ENCODE results near the gene PELI3. TPM values are rescaled to one million over a fixed set of nuclear protein-coding genes. Genes with fewer than 3 reads are reported as not detected.
"Not testable (repeated sequence)": the region's sequence is repeated elsewhere in the genome, so short reads cannot be mapped to it uniquely, and the experiment has no call there.

Gene PELI3
- total RNA-seq, 1 donor from 2014 or later = 2.3 TPM

GRCh38 chr11:66420671-66421476 is 45.8 kb upstream of the PELI3 start, which contains the start of gene NPAS4:
TSS of gene NPAS4 (plus strand) at chr11:66421035. CDS start at chr11:66421180, 145 bp downstream.
- no peaks in the 10 kb centered on the region for H3K36me3 ChIP-seq (ENCODE audit: control insufficient read depth, insufficient read depth, low read length)
- no peak for TF ChIP-seq CTCF (IDR thresholded peaks at IDR 0.05; ENCODE audit: insufficient read depth, low read length, poor library complexity, severe bottlenecking)
- no peak within 1 kb of the TSS for H3K4me3 ChIP-seq (ENCODE audit: low read depth, low read length)
- DNase-seq (ENCODE audit: low read depth) = no peak
- peaks cover 35% of the 10 kb centered on the region for H3K27me3 ChIP-seq (ENCODE audit: control insufficient read depth, insufficient read depth, low read length)

- Histone ChIP-seq H3K4me3 (ENCODE audit: low read depth, low read length) (no peak overlapping the region), H3K36me3 (ENCODE audit: control insufficient read depth, insufficient read depth, low read length) (no peaks in the 10 kb centered on the region), H3K27me3 (ENCODE audit: control insufficient read depth, insufficient read depth, low read length) (peaks cover 31% of the 10 kb centered on the region)
- TF ChIP-seq CTCF (IDR thresholded peaks at IDR 0.05; ENCODE audit: insufficient read depth, low read length, poor library complexity, severe bottlenecking) = no peak
- no peak for DNase-seq (ENCODE audit: low read depth)
Observed at GRCh38 chr11:66421492-66422205, 45.1 kb upstream of the PELI3 start.

- H3K4me3 ChIP-seq (ENCODE audit: low read depth, low read length) = no peak overlapping the region
- no peak for TF ChIP-seq CTCF (IDR thresholded peaks at IDR 0.05; ENCODE audit: insufficient read depth, low read length, poor library complexity, severe bottlenecking)
- H3K27me3 ChIP-seq (ENCODE audit: control insufficient read depth, insufficient read depth, low read length) = peaks cover 7% of the 10 kb centered on the region
- no peaks in the 10 kb centered on the region for H3K36me3 ChIP-seq (ENCODE audit: control insufficient read depth, insufficient read depth, low read length)
- no peak for DNase-seq (ENCODE audit: low read depth)
Observed at GRCh38 chr11:66426314-66426713, 40.4 kb upstream of the PELI3 start.

- Histone ChIP-seq H3K36me3 (ENCODE audit: control insufficient read depth, insufficient read depth, low read length) (no peaks in the 10 kb centered on the region), H3K4me3 (ENCODE audit: low read depth, low read length) (no peak overlapping the region), H3K27me3 (ENCODE audit: control insufficient read depth, insufficient read depth, low read length) (peaks cover 7% of the 10 kb centered on the region)
- no peak for DNase-seq (ENCODE audit: low read depth)
- TF ChIP-seq CTCF (IDR thresholded peaks at IDR 0.05; ENCODE audit: insufficient read depth, low read length, poor library complexity, severe bottlenecking) = no peak
Observed at GRCh38 chr11:66428933-66429332, 37.8 kb upstream of the PELI3 start.

GRCh38 chr11:66429983-66430602 is 36.6 kb upstream of the PELI3 start:
- peak; percentile 85 for TF ChIP-seq CTCF (IDR thresholded peaks at IDR 0.05; ENCODE audit: insufficient read depth, low read length, poor library complexity, severe bottlenecking)
- Histone ChIP-seq H3K4me3 (ENCODE audit: low read depth, low read length) (no peak overlapping the region), H3K36me3 (ENCODE audit: control insufficient read depth, insufficient read depth, low read length) (no peaks in the 10 kb centered on the region), H3K27me3 (ENCODE audit: control insufficient read depth, insufficient read depth, low read length) (peaks cover 2% of the 10 kb centered on the region)
- DNase-seq (ENCODE audit: low read depth) = no peak

- H3K36me3 ChIP-seq (ENCODE audit: control insufficient read depth, insufficient read depth, low read length); H3K27me3 ChIP-seq (ENCODE audit: control insufficient read depth, insufficient read depth, low read length); H3K4me3 ChIP-seq (ENCODE audit: low read depth, low read length); DNase-seq (ENCODE audit: low read depth): not testable (repeated sequence)
Observed at GRCh38 chr11:66431287-66431686, 35.4 kb upstream of the PELI3 start.

GRCh38 chr11:66431871-66432329 is 34.8 kb upstream of the PELI3 start:
- DNase-seq (ENCODE audit: low read depth); H3K27me3 ChIP-seq (ENCODE audit: control insufficient read depth, insufficient read depth, low read length); H3K36me3 ChIP-seq (ENCODE audit: control insufficient read depth, insufficient read depth, low read length); H3K4me3 ChIP-seq (ENCODE audit: low read depth, low read length): not testable (repeated sequence)
